HepG2 (cell line): ENCODE measurements around the gene RHD. TPM values are rescaled to one million over a fixed set of nuclear protein-coding genes. Genes with fewer than 3 reads are reported as not detected.
A peak's percentile ranks its signal among the peaks of the same experiment; 100 is the strongest.

Experiments
- ATF1 ChIP-seq: IDR thresholded peaks from 2 replicates; pipeline ENCODE4 v1.6.1; 2016; ENCODE audit warnings: mild to moderate bottlenecking, control low read depth
- FOXK2 ChIP-seq: fragments of 450-650 bp; IDR thresholded peaks from 2 replicates; pipeline ENCODE4 v1.6.1; 2016
- HHEX ChIP-seq: IDR thresholded peaks from 2 replicates; pipeline ENCODE4 v1.6.1; 2016; ENCODE audit warnings: control low read depth
- MXD4 ChIP-seq: IDR thresholded peaks from 2 replicates; pipeline ENCODE4 v1.6.1; 2016; ENCODE audit warnings: mild to moderate bottlenecking, missing biosample characterization, missing genetic modification reagents
- MZF1 ChIP-seq: sonication (generic); formaldehyde crosslinking; IDR thresholded peaks from 2 replicates; pipeline ENCODE4 v1.8.1; 2023; ENCODE audit warnings: mild to moderate bottlenecking, missing genetic modification reagents, borderline replicate concordance
- PPARG ChIP-seq: conservative IDR thresholded peaks from 2 replicates; pipeline ENCODE4 v1.6.1; 2016; ENCODE audit warnings: missing biosample characterization, missing genetic modification reagents
- SMARCE1 ChIP-seq: fragments of 450-650 bp; IDR thresholded peaks from 2 replicates; pipeline ENCODE4 v1.6.1; 2017; ENCODE audit warnings: borderline replicate concordance
- YEATS2 ChIP-seq: sonication (generic); formaldehyde crosslinking; IDR thresholded peaks from 2 replicates; pipeline ENCODE4 v1.4.0; 2020; ENCODE audit warnings: missing genetic modification reagents, borderline replicate concordance
- ZFP36 ChIP-seq: fragments of 150-350 bp; IDR thresholded peaks from 2 replicates; pipeline ENCODE4 v1.6.1; 2018; ENCODE audit warnings: borderline replicate concordance, low read length, low read depth; ENCODE audit not compliant: partially characterized antibody
- ZNF136 ChIP-seq: sonication (generic); formaldehyde crosslinking; IDR thresholded peaks from 2 replicates; pipeline ENCODE4 v1.8.1; 2022; ENCODE audit warnings: low read depth, mild to moderate bottlenecking, moderate library complexity, missing genetic modification reagents
- ZNF530 ChIP-seq: sonication (generic); formaldehyde crosslinking; IDR thresholded peaks from 2 replicates; pipeline ENCODE4 v1.5.0; 2020; ENCODE audit warnings: low read depth, mild to moderate bottlenecking, missing genetic modification reagents
- ZNF605 ChIP-seq: sonication (generic); formaldehyde crosslinking; IDR thresholded peaks from 2 replicates; pipeline ENCODE4 v1.8.0; 2022; ENCODE audit warnings: mild to moderate bottlenecking, missing genetic modification reagents
- ZNF670 ChIP-seq: sonication (generic); formaldehyde crosslinking; IDR thresholded peaks from 2 replicates; pipeline ENCODE4 v1.8.0; 2022; ENCODE audit warnings: mild to moderate bottlenecking, missing genetic modification reagents, borderline replicate concordance
- polyA plus RNA-seq, 8 experiments: library from polyadenylated mRNA; depleted of rRNA in 3 of 8; stranded (reverse) in 7 of 8; unstranded in 1 of 8; fragments of >200 nt; fragmentation: Illumina TruSeq in 4 of 8; extraction: Trizol in 4 of 8; gene quantifications; 2 replicates each; pipeline versions ENCODE4 v1.2.1 to v1.2.3, GENCODE V29; 2011 to 2016; ENCODE audit warnings: low read depth in 4 of 8, missing spikeins in 1 of 8, mixed read lengths in 1 of 8; ENCODE audit not compliant: insufficient read depth in 1 of 8
- total RNA-seq, 5 experiments: library from RNA; depleted of rRNA; stranded (reverse); fragments of >200 nt; fragmentation: Illumina TruSeq; extraction: Trizol; gene quantifications; 2 replicates each; pipeline ENCODE4 v1.2.3, GENCODE V29; 2016; ENCODE audit warnings: low read depth in 1 of 5
- TF ChIP-seq, protein P1 (sequence below): sonication (generic); formaldehyde crosslinking; IDR thresholded peaks from 2 replicates; pipeline ENCODE4 v1.4.0; 2020; ENCODE audit warnings: missing genetic modification reagents
- TF ChIP-seq, protein P2 (sequence below): IDR thresholded peaks from 2 replicates; pipeline ENCODE4 v1.6.1; 2016; ENCODE audit warnings: low read depth, missing genetic modification reagents, missing compliant biosample characterization
- TF ChIP-seq, protein P3 (sequence below): IDR thresholded peaks from 2 replicates; pipeline ENCODE4 v1.6.1; 2018; ENCODE audit warnings: missing genetic modification reagents
- TF ChIP-seq, protein P4 (sequence below): sonication (generic); formaldehyde crosslinking; IDR thresholded peaks from 2 replicates; pipeline ENCODE4 v1.5.0; 2020; ENCODE audit warnings: mild to moderate bottlenecking, missing genetic modification reagents

Gene RHD
- total and polyA plus RNA-seq, 2 of the 13 experiments (the other 11 are each of a cell fraction or from before 2014, with no cell fraction given), result not detected

DNA sequence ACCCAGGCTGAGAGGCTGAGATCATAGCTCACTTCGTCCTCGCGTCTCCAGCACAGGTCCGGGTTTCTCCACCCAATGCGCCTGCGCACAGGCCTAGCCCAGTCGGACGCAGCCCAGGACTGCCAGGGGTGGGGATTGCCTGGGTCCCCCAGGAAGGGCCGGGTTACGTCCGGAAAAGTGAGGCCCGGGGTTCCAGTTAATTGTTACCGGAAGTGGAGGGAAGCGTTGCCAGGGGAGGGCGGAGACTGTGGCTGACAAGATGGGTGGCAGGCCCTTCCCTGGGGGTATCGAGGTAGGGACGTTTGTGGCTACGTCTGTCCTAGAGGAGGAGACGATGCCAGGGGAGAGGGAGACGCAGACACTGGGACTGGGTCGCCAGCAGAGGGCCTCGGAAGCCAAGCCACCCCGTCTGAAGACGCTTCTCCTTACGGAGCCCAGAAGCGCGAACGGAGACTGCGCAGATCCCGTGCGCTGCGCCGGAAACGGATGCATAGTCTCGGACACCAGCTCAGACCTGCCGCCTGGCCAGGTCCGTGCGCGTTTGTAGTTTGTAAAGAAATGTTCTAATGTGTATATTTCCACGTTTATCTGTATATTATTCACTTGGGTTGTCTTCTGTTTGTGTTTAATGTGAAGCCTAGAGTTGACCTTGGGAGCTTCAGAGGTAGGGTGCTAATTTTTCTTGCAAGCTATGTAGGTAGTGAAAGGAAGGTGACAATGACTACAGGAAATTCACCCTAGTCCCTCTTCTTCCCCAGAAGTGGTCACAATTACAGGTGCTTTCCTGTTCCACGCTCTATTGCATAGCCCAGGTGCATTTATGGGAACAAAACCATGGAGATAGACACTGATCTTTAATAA lies 32.4 kb upstream of the RHD start (continued):
- TF ChIP-seq, protein P1, sequence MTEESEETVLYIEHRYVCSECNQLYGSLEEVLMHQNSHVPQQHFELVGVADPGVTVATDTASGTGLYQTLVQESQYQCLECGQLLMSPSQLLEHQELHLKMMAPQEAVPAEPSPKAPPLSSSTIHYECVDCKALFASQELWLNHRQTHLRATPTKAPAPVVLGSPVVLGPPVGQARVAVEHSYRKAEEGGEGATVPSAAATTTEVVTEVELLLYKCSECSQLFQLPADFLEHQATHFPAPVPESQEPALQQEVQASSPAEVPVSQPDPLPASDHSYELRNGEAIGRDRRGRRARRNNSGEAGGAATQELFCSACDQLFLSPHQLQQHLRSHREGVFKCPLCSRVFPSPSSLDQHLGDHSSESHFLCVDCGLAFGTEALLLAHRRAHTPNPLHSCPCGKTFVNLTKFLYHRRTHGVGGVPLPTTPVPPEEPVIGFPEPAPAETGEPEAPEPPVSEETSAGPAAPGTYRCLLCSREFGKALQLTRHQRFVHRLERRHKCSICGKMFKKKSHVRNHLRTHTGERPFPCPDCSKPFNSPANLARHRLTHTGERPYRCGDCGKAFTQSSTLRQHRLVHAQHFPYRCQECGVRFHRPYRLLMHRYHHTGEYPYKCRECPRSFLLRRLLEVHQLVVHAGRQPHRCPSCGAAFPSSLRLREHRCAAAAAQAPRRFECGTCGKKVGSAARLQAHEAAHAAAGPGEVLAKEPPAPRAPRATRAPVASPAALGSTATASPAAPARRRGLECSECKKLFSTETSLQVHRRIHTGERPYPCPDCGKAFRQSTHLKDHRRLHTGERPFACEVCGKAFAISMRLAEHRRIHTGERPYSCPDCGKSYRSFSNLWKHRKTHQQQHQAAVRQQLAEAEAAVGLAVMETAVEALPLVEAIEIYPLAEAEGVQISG (CRISPR knock-in tag), result peak; percentile 88
- no peak for TF ChIP-seq PPARG (CRISPR knock-in tag)
- TF ChIP-seq, protein P2, sequence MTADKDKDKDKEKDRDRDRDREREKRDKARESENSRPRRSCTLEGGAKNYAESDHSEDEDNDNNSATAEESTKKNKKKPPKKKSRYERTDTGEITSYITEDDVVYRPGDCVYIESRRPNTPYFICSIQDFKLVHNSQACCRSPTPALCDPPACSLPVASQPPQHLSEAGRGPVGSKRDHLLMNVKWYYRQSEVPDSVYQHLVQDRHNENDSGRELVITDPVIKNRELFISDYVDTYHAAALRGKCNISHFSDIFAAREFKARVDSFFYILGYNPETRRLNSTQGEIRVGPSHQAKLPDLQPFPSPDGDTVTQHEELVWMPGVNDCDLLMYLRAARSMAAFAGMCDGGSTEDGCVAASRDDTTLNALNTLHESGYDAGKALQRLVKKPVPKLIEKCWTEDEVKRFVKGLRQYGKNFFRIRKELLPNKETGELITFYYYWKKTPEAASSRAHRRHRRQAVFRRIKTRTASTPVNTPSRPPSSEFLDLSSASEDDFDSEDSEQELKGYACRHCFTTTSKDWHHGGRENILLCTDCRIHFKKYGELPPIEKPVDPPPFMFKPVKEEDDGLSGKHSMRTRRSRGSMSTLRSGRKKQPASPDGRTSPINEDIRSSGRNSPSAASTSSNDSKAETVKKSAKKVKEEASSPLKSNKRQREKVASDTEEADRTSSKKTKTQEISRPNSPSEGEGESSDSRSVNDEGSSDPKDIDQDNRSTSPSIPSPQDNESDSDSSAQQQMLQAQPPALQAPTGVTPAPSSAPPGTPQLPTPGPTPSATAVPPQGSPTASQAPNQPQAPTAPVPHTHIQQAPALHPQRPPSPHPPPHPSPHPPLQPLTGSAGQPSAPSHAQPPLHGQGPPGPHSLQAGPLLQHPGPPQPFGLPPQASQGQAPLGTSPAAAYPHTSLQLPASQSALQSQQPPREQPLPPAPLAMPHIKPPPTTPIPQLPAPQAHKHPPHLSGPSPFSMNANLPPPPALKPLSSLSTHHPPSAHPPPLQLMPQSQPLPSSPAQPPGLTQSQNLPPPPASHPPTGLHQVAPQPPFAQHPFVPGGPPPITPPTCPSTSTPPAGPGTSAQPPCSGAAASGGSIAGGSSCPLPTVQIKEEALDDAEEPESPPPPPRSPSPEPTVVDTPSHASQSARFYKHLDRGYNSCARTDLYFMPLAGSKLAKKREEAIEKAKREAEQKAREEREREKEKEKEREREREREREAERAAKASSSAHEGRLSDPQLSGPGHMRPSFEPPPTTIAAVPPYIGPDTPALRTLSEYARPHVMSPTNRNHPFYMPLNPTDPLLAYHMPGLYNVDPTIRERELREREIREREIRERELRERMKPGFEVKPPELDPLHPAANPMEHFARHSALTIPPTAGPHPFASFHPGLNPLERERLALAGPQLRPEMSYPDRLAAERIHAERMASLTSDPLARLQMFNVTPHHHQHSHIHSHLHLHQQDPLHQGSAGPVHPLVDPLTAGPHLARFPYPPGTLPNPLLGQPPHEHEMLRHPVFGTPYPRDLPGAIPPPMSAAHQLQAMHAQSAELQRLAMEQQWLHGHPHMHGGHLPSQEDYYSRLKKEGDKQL (CRISPR knock-in tag), result no peak
- TF ChIP-seq, protein P3, sequence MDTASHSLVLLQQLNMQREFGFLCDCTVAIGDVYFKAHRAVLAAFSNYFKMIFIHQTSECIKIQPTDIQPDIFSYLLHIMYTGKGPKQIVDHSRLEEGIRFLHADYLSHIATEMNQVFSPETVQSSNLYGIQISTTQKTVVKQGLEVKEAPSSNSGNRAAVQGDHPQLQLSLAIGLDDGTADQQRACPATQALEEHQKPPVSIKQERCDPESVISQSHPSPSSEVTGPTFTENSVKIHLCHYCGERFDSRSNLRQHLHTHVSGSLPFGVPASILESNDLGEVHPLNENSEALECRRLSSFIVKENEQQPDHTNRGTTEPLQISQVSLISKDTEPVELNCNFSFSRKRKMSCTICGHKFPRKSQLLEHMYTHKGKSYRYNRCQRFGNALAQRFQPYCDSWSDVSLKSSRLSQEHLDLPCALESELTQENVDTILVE, result no peak
- no peak for TF ChIP-seq ATF1
- no peak for TF ChIP-seq MZF1 (CRISPR knock-in tag)
- TF ChIP-seq SMARCE1, result no peak
- no peak for TF ChIP-seq ZNF136 (CRISPR knock-in tag)
- TF ChIP-seq YEATS2 (CRISPR knock-in tag), result peak; percentile 51; the same call in 1 of the 2 replicates
- no peak for TF ChIP-seq MXD4 (CRISPR knock-in tag)
- TF ChIP-seq ZFP36, result no peak
- TF ChIP-seq ZNF670 (CRISPR knock-in tag), result no peak
- TF ChIP-seq, protein P4, sequence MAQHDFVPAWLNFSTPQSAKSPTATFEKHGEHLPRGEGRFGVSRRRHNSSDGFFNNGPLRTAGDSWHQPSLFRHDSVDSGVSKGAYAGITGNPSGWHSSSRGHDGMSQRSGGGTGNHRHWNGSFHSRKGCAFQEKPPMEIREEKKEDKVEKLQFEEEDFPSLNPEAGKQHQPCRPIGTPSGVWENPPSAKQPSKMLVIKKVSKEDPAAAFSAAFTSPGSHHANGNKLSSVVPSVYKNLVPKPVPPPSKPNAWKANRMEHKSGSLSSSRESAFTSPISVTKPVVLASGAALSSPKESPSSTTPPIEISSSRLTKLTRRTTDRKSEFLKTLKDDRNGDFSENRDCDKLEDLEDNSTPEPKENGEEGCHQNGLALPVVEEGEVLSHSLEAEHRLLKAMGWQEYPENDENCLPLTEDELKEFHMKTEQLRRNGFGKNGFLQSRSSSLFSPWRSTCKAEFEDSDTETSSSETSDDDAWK (CRISPR knock-in tag), result no peak
- no peak for TF ChIP-seq ZNF605 (CRISPR knock-in tag)
- no peak for TF ChIP-seq FOXK2
- no peak for TF ChIP-seq ZNF530
- TF ChIP-seq HHEX (CRISPR knock-in tag), result no peak
